GM12878 (cell line): ENCODE measurements around the gene DHCR7. TPM values are rescaled to one million over a fixed set of nuclear protein-coding genes. Genes with fewer than 3 reads are reported as not detected.

ENCODE experiments used
- ATAC-seq: fragments of 200-7000 bp; cut with Tn5 transposase; 3 replicates; pipeline ENCODE4 v1.9.1; 2020; ENCODE audit warnings: mild to moderate bottlenecking, moderate library complexity
- BruUV-seq: library from RNA; stranded (reverse); fragments of 400-500 nt; replicated peaks from 2 replicates; lab custom pipeline; 2021; lab: Mats Ljungman, UMichigan
- CTCF ChIA-PET: fragments of 300-600 bp; sonication (Branson Sonifier 250); formaldehyde crosslinking; extraction: SDS; loops from one replicate; lab custom pipeline; 2021; ENCODE audit warnings: inconsistent platforms; lab: Yijun Ruan, JAX
- POLR2A ChIA-PET: fragments of 350-600 bp; formaldehyde crosslinking; extraction: SDS; loops from one replicate; lab custom pipeline; 2021; ENCODE audit warnings: inconsistent platforms; lab: Charles Lee
- RAD21 ChIA-PET: fragments of 300-600 bp; sonication (Branson Sonifier 250); formaldehyde crosslinking; loops from one replicate; lab custom pipeline; 2023; ENCODE audit warnings: antibody characterized with exemption; ENCODE audit not compliant: unreplicated experiment; lab: Charles Lee
- SMC1A ChIA-PET: fragments of 300-600 bp; sonication (Branson Sonifier 250); formaldehyde crosslinking; loops from one replicate; lab custom pipeline; 2023; ENCODE audit not compliant: unreplicated experiment, uncharacterized antibody; lab: Charles Lee
- DNase-seq: peaks from one replicate; pipeline ENCODE4 v3.0.0-alpha.2; 2011; ENCODE audit warnings: low read depth, low spot score
- FAIRE-seq: peaks from 3 replicates; lab custom pipeline; 2011; peaks lifted over from hg19 to GRCh38; lab: Jason Lieb, UNC
- H2AFZ ChIP-seq: 2 replicates; pipeline ENCODE4 v1.6.0; 2011; ENCODE audit warnings: low read depth, low read length, control low read depth; ENCODE audit not compliant: control insufficient read depth
- H3K27ac ChIP-seq: 2 replicates; pipeline ENCODE4 v1.5.1; 2011; ENCODE audit warnings: control low read depth; ENCODE audit not compliant: control insufficient read depth, insufficient read depth
- H3K27me3 ChIP-seq, 2 experiments: replicated peaks in 1 of 2; 2 replicates each; pipeline versions ENCODE4 v1.6.0 to v1.6.1; 2011; ENCODE audit warnings: low read length in 1 of 2; ENCODE audit not compliant: control insufficient read depth in 2 of 2, insufficient read depth in 2 of 2
- H3K36me3 ChIP-seq, 2 experiments: 2 replicates each; pipeline ENCODE4 v1.5.1; 2011; ENCODE audit warnings: low read length in 1 of 2; ENCODE audit not compliant: control insufficient read depth in 2 of 2, insufficient read depth in 2 of 2
- H3K4me1 ChIP-seq: 2 replicates; pipeline ENCODE4 v1.6.1; 2011; ENCODE audit warnings: mild to moderate bottlenecking, low read length, moderate library complexity, mixed read lengths; ENCODE audit not compliant: control insufficient read depth, insufficient read depth
- H3K4me2 ChIP-seq: 2 replicates; pipeline ENCODE4 v1.6.0; 2011; ENCODE audit warnings: control low read depth; ENCODE audit not compliant: control insufficient read depth, insufficient read depth
- H3K4me3 ChIP-seq: fragments of 200-600 bp; sonication (generic); 2 replicates; pipeline ENCODE4 v1.5.1; 2016
- H3K79me2 ChIP-seq: 2 replicates; pipeline ENCODE4 v1.6.0; 2011; ENCODE audit warnings: low read length; ENCODE audit not compliant: control insufficient read depth, insufficient read depth
- H3K9ac ChIP-seq: 2 replicates; pipeline ENCODE4 v1.8.0; 2011; ENCODE audit warnings: low read length, control low read depth, mixed read lengths; ENCODE audit not compliant: control insufficient read depth, insufficient read depth
- H3K9me3 ChIP-seq: replicated peaks from 3 replicates; pipeline ENCODE4 v1.5.1; 2011; ENCODE audit warnings: mild to moderate bottlenecking, low read length; ENCODE audit not compliant: control insufficient read depth, insufficient read depth
- H4K20me1 ChIP-seq: 2 replicates; pipeline ENCODE4 v1.6.0; 2011; ENCODE audit not compliant: control insufficient read depth, insufficient read depth
- BRCA1 ChIP-seq: IDR thresholded peaks from 2 replicates; pipeline ENCODE4 v1.6.1; 2011; ENCODE audit warnings: low read depth, low read length, improper control_type of control experiment
- DPF2 ChIP-seq: fragments of 450-650 bp; IDR thresholded peaks from 2 replicates; pipeline ENCODE4 v1.6.1; 2017; ENCODE audit warnings: mild to moderate bottlenecking
- ESRRA ChIP-seq: IDR thresholded peaks from 2 replicates; pipeline ENCODE4 v1.6.1; 2012; ENCODE audit warnings: mild to moderate bottlenecking, low read length, improper control_type of control experiment
- EZH2 ChIP-seq: IDR thresholded peaks from 2 replicates; pipeline ENCODE4 v1.6.1; 2012; ENCODE audit warnings: low read depth, mild to moderate bottlenecking, control low read depth, inconsistent platforms, low read length, borderline replicate concordance; ENCODE audit not compliant: control insufficient read depth
- IRF3 ChIP-seq: fragments of 450-650 bp; IDR thresholded peaks from 2 replicates; pipeline ENCODE4 v1.6.1; 2014; ENCODE audit warnings: mild to moderate bottlenecking
- IRF4 ChIP-seq: IDR thresholded peaks from 2 replicates; pipeline ENCODE4 v1.6.1; 2011; ENCODE audit warnings: low read depth, low read length
- MEF2A ChIP-seq: IDR thresholded peaks from 2 replicates; pipeline ENCODE4 v1.6.1; 2011; ENCODE audit warnings: low read depth, mild to moderate bottlenecking, low read length, moderate library complexity; ENCODE audit not compliant: insufficient read depth
- MYC ChIP-seq: IDR thresholded peaks from 2 replicates; pipeline ENCODE4 v1.6.1; 2011; ENCODE audit warnings: mild to moderate bottlenecking, low read length, moderate library complexity, inconsistent platforms; ENCODE audit not compliant: insufficient read depth, insufficient replicate concordance, insufficient read length, severe bottlenecking
- NFYB ChIP-seq: IDR thresholded peaks from 2 replicates; pipeline ENCODE4 v1.6.1; 2011; ENCODE audit warnings: low read depth, mild to moderate bottlenecking, low read length, improper control_type of control experiment, moderate library complexity; ENCODE audit not compliant: insufficient read depth
- NR2F1 ChIP-seq: fragments of 450-650 bp; conservative IDR thresholded peaks from 2 replicates; pipeline ENCODE4 v1.6.1; 2017; ENCODE audit warnings: mild to moderate bottlenecking
- POLR2A ChIP-seq: IDR thresholded peaks from 2 replicates; pipeline ENCODE4 v1.6.1; 2011; ENCODE audit warnings: low read depth, mild to moderate bottlenecking, low read length
- RAD51 ChIP-seq: fragments of 450-650 bp; IDR thresholded peaks from 2 replicates; pipeline ENCODE4 v1.6.1; 2016; ENCODE audit warnings: moderate library complexity, mild to moderate bottlenecking, inconsistent platforms
- SIX5 ChIP-seq: IDR thresholded peaks from 2 replicates; pipeline ENCODE4 v1.6.1; 2011; ENCODE audit warnings: mild to moderate bottlenecking, low read depth, low read length, moderate library complexity; ENCODE audit not compliant: severe bottlenecking
- SRF ChIP-seq, 2 experiments: IDR thresholded peaks; 2 replicates each; pipeline ENCODE4 v1.6.1; 2011; ENCODE audit warnings: low read depth in 2 of 2, low read length in 2 of 2, mild to moderate bottlenecking in 1 of 2, moderate library complexity in 1 of 2
- USF1 ChIP-seq: IDR thresholded peaks from 2 replicates; pipeline ENCODE4 v1.6.1; 2011; ENCODE audit warnings: borderline replicate concordance, low read depth, mild to moderate bottlenecking, moderate library complexity, mixed read lengths, low read length; ENCODE audit not compliant: insufficient read depth; ENCODE audit errors: extremely low read length
- ZBED1 ChIP-seq: IDR thresholded peaks from 2 replicates; pipeline ENCODE4 v1.6.1; 2016; ENCODE audit warnings: borderline replicate concordance
- ZBTB4 ChIP-seq: fragments of 450-650 bp; formaldehyde crosslinking; IDR thresholded peaks from 2 replicates; pipeline ENCODE4 v1.4.0; 2022; ENCODE audit warnings: mild to moderate bottlenecking, moderate library complexity
- ZNF622 ChIP-seq: fragments of 450-650 bp; IDR thresholded peaks from 2 replicates; pipeline ENCODE4 v1.6.1; 2017; ENCODE audit warnings: mild to moderate bottlenecking, inconsistent platforms
- WGBS: methylation state at CpG from one replicate; pipeline ENCODE4 v1.1.6; 2016; ENCODE audit warnings: low lambda C conversion rate; ENCODE audit not compliant: insufficient replicate concordance, insufficient coverage; ENCODE audit errors: missing lambda C conversion rate; 5-methylcytosine and 5-hydroxymethylcytosine counted together
- in situ Hi-C: fragments of 300-500 bp; cut with MboI; formaldehyde crosslinking; loops from 9 replicates; pipeline ENCODE4 v1.14.3; 2018; ENCODE audit warnings: mixed read lengths
- intact Hi-C: fragments of 100-400 bp; cut with micrococcal nuclease; formaldehyde crosslinking; loops from one replicate; pipeline ENCODE4 v1.14.2; 2022; ENCODE audit not compliant: unreplicated experiment
- polyA plus RNA-seq, 11 experiments: library from polyadenylated mRNA; depleted of rRNA in 4 of 11; unstranded in 6 of 11; stranded (reverse) in 5 of 11; fragments of >200 nt; fragmentation: Nextera tagmentation in 4 of 11; fragmentation: Illumina TruSeq in 1 of 11; extraction: Ambion mirVana in 4 of 11; extraction: Trizol in 1 of 11; gene quantifications; 1 replicate in 1 of 11; 2 replicates in 10 of 11; pipeline versions ENCODE4 v1.2.1 to v1.2.3, GENCODE V29; 2011 to 2016; ENCODE audit warnings: inconsistent platforms in 2 of 11, missing spikeins in 2 of 11, low read depth in 1 of 11
- total RNA-seq, 4 experiments: library from RNA; depleted of rRNA in 3 of 4; stranded (reverse); fragments of >200 nt in 3 of 4; fragmentation: Illumina TruSeq in 1 of 4; extraction: Trizol in 1 of 4; gene quantifications; 2 replicates each; pipeline versions ENCODE4 v1.2.1 to v1.2.3, GENCODE V29; 2013 to 2021

Gene DHCR7
- total and polyA plus RNA-seq, 10 of the 15 experiments (the other 5 are each of a cell fraction or from before 2014, with no cell fraction given), result 4.2 to 115 (median 57.8) TPM

GRCh38 chr11:71429701-71430100, 18.5 kb downstream of the DHCR7 start:
- H3K4me1 ChIP-seq, result peaks cover 13% of the 10 kb centered on the region
- ATAC-seq, result no peak
- RAD21 ChIA-PET, result no interaction called here
- no peak for DNase-seq
- SMC1A ChIA-PET, result interaction anchor here (0.6 kb wide), 1 partner anchor 140 kb away, joined by 3 read pairs; no protein-coding TSS in a partner anchor
- peaks cover 2% of the 10 kb centered on the region; the same call in 1 of the 3 replicates for H3K9me3 ChIP-seq
- H3K9ac ChIP-seq, result no peak overlapping the region
- no peaks in the 10 kb centered on the region for H3K79me2 ChIP-seq
- no peak for TF ChIP-seq IRF3
- no peak for TF ChIP-seq POLR2A
- no peak for TF ChIP-seq NFYB
- no peak for TF ChIP-seq ZNF622
- TF ChIP-seq ZBTB4 (CRISPR knock-in tag), result no peak
- TF ChIP-seq DPF2, result no peak
- TF ChIP-seq ESRRA, result no peak
- TF ChIP-seq EZH2, result no peak
- TF ChIP-seq USF1, result no peak
- TF ChIP-seq IRF4, result no peak
- no peak for TF ChIP-seq ZBED1
- TF ChIP-seq NR2F1, result no peak
- TF ChIP-seq MEF2A, result no peak
- TF ChIP-seq SIX5, result no peak
- TF ChIP-seq BRCA1, result no peak
- no peak for TF ChIP-seq SRF (IDR thresholded peaks at IDR 0.05; ENCODE audit: low read depth in 2 of 2, low read length in 2 of 2)
- TF ChIP-seq RAD51, result no peak
- no peak for TF ChIP-seq MYC
- TF ChIP-seq, all 136 proteins: peak for 0
- ChIA-PET CTCF (interaction anchor here (0.8 to 1.2 kb wide), 3 partner anchors 8 to 122 kb away, joined by 3 read pairs; no protein-coding TSS in a partner anchor), POLR2A (interaction anchor here (0.6 kb wide), 2 partner anchors 16 to 72 kb away, joined by 4 to 5 read pairs; no protein-coding TSS in a partner anchor)
- H3K27me3 ChIP-seq, result no peaks in the 10 kb centered on the region
- no peak overlapping the region for H3K27ac ChIP-seq
- no peak overlapping the region for H3K4me2 ChIP-seq
- H3K36me3 ChIP-seq, result no peaks in the 10 kb centered on the region; a peak in 1 of 4 replicates
- in situ Hi-C loops, result no loop called here
- no peak overlapping the region for H3K4me3 ChIP-seq
- no peak for FAIRE-seq
- BruUV-seq, result no TSS peak
- 59% methylated on average over 6 of the region's 6 CpGs for WGBS
- intact Hi-C loops, result loop anchor here (10.0 kb wide), 1 partner anchor 135 kb away; the partner anchor contains the start of gene KRTAP5-10
- H2AFZ ChIP-seq, result no peak overlapping the region
- no peaks in the 10 kb centered on the region for H4K20me1 ChIP-seq
